Fibroblast of skin of right biceps (primary cell): Measurements from ENCODE around the gene CANX.

Experiments used
- DNase-seq: peaks from one replicate; pipeline ENCODE4 v3.0.0-alpha.2; 2013

CANX gene

GRCh38 chr5:179759581-179760551, 61.1 kb downstream of the CANX start:
- DNase-seq = no peak

GRCh38 chr5:179762079-179762780, 63.5 kb downstream of the CANX start:
- peak; percentile 37 for DNase-seq

GRCh38 chr5:179762781-179763176, 64.0 kb downstream of the CANX start:
- peak; percentile 48 for DNase-seq

GRCh38 chr5:179763215-179763945, 64.6 kb downstream of the CANX start:
- peak; percentile 85 for DNase-seq

GRCh38 chr5:179764056-179764455, 65.3 kb downstream of the CANX start:
- DNase-seq = no peak

GRCh38 chr5:179765400-179765799, 66.6 kb downstream of the CANX start:
- peak; percentile 84 for DNase-seq

GRCh38 chr5:179766021-179766725, 67.4 kb downstream of the CANX start:
- peak; percentile 53 for DNase-seq

GRCh38 chr5:179766726-179767455, 68.1 kb downstream of the CANX start:
- no peak for DNase-seq

GRCh38 chr5:179767496-179768100, 68.8 kb downstream of the CANX start:
- DNase-seq = no peak

GRCh38 chr5:179768326-179769085, 69.7 kb downstream of the CANX start:
- DNase-seq = no peak

GRCh38 chr5:179769271-179769670, 70.5 kb downstream of the CANX start:
- DNase-seq = no peak

- DNase-seq = no peak
These were observed 71.0 kb downstream of the CANX start for GRCh38 chr5:179769796-179770195.

- DNase-seq = no peak
These were observed 72.6 kb downstream of the CANX start for GRCh38 chr5:179771311-179771895.

- no peak for DNase-seq
These were observed 73.6 kb downstream of the CANX start for GRCh38 chr5:179772351-179772750.

- no peak for DNase-seq
These were observed 74.9 kb downstream of the CANX start for GRCh38 chr5:179773686-179774040.

GRCh38 chr5:179774442-179774841, 75.7 kb downstream of the CANX start:
- no peak for DNase-seq

GRCh38 chr5:179776411-179776938, 77.7 kb downstream of the CANX start:
- no peak for DNase-seq

- no peak for DNase-seq
These were observed 78.7 kb downstream of the CANX start for GRCh38 chr5:179777456-179777855.

- no peak for DNase-seq
These were observed 79.1 kb downstream of the CANX start for GRCh38 chr5:179777909-179778308.

- DNase-seq = no peak
These were observed 79.8 kb downstream of the CANX start for GRCh38 chr5:179778591-179778990.
